HG03575 (cell line): Measurements from ENCODE around the gene PARVB.

Experiments
- ATAC-seq: cut with Tn5 transposase; IDR thresholded peaks from one replicate; pipeline ENCODE4 v1.9.1; 2021; ENCODE audit not compliant: unreplicated experiment, insufficient number of reproducible peaks, low FRiP score; ENCODE audit errors: extremely low read depth

PARVB gene

GRCh38 chr22:44023404-44024287, 456 bp upstream of the PARVB start:
- no peak for ATAC-seq

- no peak for ATAC-seq
Measured at GRCh38 chr22:44025171-44026065, 1.3 kb downstream of the PARVB start.

GRCh38 chr22:44026066-44026629, 2.0 kb downstream of the PARVB start:
- no peak for ATAC-seq

- no peak for ATAC-seq
Measured at GRCh38 chr22:44026630-44027511, 2.8 kb downstream of the PARVB start.

- no peak for ATAC-seq
Measured at GRCh38 chr22:44028091-44028490, 4.0 kb downstream of the PARVB start.

DNA sequence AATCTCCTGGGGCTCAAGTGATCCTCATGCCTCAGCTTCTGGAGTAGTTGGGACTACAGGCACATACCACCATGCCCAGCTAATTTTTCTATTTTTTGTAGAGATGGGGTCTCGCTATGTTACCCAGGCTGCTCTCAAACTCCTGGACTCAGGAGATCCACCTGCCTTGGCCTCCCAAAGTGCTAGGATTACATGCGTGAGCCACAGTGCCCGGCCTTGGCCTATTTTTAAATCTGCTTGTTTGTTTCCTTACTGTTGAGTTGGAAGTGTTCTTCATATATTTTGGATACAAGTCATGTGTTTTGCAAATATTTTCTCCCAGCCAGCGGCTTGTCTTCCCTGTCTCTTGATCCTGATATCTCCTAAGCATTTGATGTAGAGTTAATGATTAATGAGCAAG, 5.0 kb downstream of the PARVB start:
- no peak for ATAC-seq

DNA sequence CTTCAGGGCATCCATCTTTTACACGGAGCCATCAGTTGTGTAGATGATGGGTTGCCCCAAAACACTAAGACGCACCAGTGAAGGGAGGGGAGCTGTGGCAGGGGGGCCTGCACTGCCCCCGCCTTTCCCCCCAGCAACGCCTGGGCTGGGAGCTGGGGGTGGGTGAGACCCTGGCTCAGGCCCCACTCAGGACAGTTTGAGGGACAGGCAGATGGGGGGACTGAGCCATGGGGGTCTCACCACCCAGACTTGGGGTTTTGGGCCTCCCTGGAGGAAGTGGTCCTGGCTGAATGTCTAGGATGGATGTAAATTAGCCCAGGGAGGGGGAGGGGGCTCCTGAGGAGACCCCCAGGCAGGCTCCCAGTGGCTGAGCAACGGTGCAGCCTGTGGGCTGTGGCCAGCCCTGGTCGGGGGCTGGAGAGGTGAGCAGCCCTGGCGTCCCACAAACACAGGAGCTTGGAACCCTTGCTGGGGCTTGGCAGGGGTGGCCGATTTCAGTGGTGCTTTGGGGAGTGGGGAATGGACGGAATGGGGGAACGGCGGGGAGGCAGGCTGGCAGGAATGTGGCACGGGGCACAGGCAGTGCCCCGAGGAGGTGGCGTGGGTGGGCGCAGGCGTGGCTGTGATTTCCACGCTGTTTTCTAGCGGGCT, 6.1 kb downstream of the PARVB start:
- no peak for ATAC-seq

DNA sequence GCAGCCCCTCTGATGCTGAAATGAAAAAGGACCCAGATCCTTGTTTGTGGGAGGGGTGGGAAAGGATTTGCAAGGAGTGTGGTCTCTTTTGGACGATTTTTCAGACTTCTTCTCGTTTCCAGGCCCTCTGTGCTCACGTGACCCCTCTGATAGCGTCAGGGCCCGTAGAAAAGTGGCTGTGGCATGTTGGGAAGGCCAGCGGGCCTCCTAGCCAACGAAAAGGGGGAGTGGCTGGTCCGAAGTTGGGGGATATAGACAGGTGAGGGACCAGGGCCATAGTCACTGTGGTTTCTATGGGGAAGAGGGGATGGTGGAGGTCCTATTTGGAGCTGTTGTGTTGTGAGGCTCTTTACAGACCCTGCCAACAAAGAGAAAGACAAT, 6.6 kb downstream of the PARVB start:
- ATAC-seq = no peak

DNA sequence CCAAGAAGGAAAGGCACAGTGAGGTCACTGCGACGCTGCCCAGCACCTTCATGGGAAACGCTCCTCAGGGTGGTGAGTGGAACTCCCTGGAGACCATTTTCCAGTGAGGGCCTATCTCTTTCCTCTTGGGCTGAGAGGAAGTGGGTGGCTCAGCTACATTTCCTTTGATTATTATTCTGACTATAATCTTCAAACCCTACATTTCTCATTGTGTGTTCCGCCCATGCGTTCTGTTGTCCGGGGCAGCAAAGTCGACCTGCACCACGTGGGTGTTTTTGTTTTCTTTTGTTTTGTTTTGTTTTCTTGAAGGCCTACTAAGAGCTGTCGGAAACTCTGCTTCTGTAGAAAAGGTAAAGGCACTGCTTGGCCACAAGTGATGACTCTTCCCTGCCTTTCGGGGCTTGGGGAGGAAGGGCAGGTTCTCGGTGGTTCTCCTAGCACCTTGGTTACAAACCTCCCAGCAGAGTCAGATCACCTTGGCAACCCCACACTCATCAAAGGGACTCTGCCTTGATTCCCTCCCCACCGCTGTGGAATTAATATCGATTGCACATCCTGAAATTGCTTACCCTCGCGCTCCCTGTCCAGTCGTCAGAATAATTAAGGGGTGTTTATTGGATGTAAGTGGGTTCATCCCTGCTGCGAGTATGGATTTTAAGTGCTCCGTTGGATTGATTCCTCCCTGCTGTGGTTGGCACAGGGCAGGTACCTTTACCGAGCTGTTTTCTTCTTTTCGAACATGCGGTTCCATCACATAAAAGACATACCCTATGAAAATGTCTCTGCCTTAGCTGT, 7.3 kb downstream of the PARVB start:
- ATAC-seq = no peak

GRCh38 chr22:44032126-44032730, 8.1 kb downstream of the PARVB start:
- no peak for ATAC-seq

- ATAC-seq = no peak
Measured at GRCh38 chr22:44033287-44033686, 9.2 kb downstream of the PARVB start.

- no peak for ATAC-seq
Measured at GRCh38 chr22:44033694-44034093, 9.6 kb downstream of the PARVB start.

DNA sequence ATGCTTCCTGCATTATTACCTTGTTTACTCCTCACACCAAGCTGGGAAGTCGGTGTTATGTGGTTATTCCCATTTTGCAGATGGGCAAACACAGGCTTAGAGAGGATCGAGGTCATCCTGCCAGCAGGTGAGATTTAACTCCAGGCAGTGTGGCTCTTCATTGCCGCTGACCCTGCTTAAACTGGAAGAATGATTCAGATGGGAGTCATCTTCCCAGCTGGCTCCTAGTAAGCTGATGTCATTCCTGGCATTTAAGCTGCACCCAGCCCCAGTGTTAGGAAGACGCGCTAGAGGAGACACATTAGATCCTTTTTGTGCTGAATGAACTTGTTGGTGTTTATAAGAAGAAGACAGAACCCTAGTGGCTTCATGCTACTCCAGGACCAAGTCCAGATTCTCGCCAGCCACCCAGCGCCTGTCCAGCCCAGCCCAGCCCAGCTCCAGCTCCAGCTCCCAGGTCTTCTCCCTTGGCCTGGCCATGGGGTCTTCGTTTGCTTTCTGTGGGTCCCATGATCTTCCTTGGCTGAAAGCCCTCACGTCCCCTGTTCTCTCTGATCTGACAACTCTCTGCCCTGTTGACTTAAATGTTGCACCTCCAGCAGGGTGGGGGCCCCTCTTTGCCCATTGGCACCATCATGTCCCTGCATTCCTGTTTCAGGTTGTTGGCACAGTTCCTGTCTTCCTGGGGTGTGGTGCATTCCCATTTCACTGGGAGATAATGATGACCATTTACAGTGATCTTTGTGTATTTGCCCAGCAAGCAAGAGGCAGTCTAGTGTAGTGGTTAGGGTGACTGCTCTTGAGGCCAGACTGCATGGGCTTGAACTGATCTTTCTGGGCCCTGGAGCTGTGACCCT, 13.6 kb downstream of the PARVB start:
- no peak for ATAC-seq

- ATAC-seq = no peak
Measured at GRCh38 chr22:44039566-44040171, 15.6 kb downstream of the PARVB start.

GRCh38 chr22:44042249-44043218, 18.4 kb downstream of the PARVB start:
- ATAC-seq = no peak
